Upper lobe of left lung (tissue), 4 donors: ENCODE data around the gene PIAS4.

Experiments
- EP300 ChIP-seq, 4 donors: sonication (generic); formaldehyde crosslinking; IDR thresholded peaks; one replicate each; pipeline ENCODE4 v1.5.1; 2017; ENCODE audit warnings: antibody characterized with exemption in 4 of 4, control low read depth in 2 of 4
- POLR2A ChIP-seq, 4 donors: fragments of 450-650 bp; IDR thresholded peaks; one replicate each; pipeline ENCODE4 v1.5.1; 2016 to 2017; ENCODE audit warnings: antibody characterized with exemption in 4 of 4, mild to moderate bottlenecking in 2 of 4
- POLR2AphosphoS5 ChIP-seq, 2 donors: sonication (generic); formaldehyde crosslinking; IDR thresholded peaks; one replicate each; pipeline ENCODE4 v1.5.1; 2017; ENCODE audit warnings: antibody characterized with exemption in 2 of 2
- TF ChIP-seq, protein P1 (sequence below), 6 experiments: fragments of 450-650 bp in 4 of 6; fragments of 200-600 bp in 2 of 6; sonication (generic) in 2 of 6; IDR thresholded peaks; one replicate each; pipeline ENCODE4 v1.5.1; 2016 to 2019; ENCODE audit warnings: antibody characterized with exemption in 6 of 6

DNA sequence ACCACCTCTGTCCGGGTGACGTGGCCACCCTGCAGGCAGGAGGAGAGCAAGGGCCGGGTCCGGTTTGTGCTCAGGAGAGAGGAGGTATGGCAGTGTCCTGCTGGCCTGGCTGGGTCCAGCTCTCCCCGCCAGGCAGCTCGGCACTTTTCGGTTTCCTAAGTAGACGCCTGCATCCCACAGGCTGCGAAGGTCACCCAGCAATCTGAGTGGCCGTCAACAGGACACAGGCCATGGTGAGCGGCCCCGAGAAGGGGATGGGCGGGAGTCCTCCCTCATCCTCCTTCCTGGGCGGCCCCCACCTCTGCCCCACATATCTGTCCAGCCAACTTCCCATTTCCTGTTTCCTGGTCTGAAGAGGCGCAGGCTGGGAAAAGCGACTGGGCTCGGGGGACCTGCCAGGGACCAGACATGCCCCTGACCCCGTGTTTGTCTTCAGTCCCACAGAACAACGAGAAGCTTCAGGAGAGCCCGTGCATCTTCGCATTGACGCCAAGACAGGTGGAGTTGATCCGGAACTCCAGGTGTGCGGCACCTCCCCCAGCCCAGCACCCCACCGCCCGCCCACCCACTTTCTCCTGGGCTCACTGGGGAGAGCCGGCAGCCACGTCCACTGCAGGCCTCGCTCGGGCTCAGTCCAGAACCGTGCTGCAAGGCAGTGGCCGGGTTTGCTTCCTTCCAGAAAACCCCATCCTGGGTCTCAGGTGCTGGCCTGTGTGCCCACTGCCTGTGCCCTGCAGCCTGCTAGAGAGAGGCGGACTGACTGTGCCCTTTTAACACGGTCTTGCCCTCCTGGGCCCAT, 16.3 kb downstream of the PIAS4 start:
- TF ChIP-seq, protein P1, sequence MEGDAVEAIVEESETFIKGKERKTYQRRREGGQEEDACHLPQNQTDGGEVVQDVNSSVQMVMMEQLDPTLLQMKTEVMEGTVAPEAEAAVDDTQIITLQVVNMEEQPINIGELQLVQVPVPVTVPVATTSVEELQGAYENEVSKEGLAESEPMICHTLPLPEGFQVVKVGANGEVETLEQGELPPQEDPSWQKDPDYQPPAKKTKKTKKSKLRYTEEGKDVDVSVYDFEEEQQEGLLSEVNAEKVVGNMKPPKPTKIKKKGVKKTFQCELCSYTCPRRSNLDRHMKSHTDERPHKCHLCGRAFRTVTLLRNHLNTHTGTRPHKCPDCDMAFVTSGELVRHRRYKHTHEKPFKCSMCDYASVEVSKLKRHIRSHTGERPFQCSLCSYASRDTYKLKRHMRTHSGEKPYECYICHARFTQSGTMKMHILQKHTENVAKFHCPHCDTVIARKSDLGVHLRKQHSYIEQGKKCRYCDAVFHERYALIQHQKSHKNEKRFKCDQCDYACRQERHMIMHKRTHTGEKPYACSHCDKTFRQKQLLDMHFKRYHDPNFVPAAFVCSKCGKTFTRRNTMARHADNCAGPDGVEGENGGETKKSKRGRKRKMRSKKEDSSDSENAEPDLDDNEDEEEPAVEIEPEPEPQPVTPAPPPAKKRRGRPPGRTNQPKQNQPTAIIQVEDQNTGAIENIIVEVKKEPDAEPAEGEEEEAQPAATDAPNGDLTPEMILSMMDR (IDR thresholded peaks at IDR 0.05), result no peak
- no peak for TF ChIP-seq POLR2A (IDR thresholded peaks at IDR 0.05)
- no peak for TF ChIP-seq POLR2AphosphoS5 (IDR thresholded peaks at IDR 0.05)
- no peak for TF ChIP-seq EP300 (IDR thresholded peaks at IDR 0.05)
